Adipose tissue (tissue), 3 donors: ENCODE measurements around the gene FAM83G. TPM values are rescaled to one million over a fixed set of nuclear protein-coding genes. Genes with fewer than 3 reads are reported as not detected.
"Not testable (repeated sequence)": the region's sequence is repeated elsewhere in the genome, so short reads cannot be mapped to it uniquely, and the experiment has no call there.

ENCODE experiments used
- H3K27ac ChIP-seq: one replicate; pipeline ENCODE4 v1.5.1; 2013; ENCODE audit warnings: low read depth, low read length
- WGBS, 3 donors: extraction: QIAGEN DNeasy Blood & Tissue Kit; methylation state at CpG; one replicate each; pipeline ENCODE4 v1.1.7; 2013; 5-methylcytosine and 5-hydroxymethylcytosine counted together
- polyA plus RNA-seq, 3 donors: library from polyadenylated mRNA; stranded (reverse); fragments of 200-250 nt; gene quantifications; one replicate each; pipeline ENCODE4 v1.2.3, GENCODE V29; 2013
- donor health status: healthy with polysubstance abuse.
- donor health status: Bipolar disorder and iron deficiency.
- donor health status: healthy.

The FAM83G gene
- polyA plus RNA-seq, 3 donors: 0.90 to 5.8 (median 4.9) TPM

DNA sequence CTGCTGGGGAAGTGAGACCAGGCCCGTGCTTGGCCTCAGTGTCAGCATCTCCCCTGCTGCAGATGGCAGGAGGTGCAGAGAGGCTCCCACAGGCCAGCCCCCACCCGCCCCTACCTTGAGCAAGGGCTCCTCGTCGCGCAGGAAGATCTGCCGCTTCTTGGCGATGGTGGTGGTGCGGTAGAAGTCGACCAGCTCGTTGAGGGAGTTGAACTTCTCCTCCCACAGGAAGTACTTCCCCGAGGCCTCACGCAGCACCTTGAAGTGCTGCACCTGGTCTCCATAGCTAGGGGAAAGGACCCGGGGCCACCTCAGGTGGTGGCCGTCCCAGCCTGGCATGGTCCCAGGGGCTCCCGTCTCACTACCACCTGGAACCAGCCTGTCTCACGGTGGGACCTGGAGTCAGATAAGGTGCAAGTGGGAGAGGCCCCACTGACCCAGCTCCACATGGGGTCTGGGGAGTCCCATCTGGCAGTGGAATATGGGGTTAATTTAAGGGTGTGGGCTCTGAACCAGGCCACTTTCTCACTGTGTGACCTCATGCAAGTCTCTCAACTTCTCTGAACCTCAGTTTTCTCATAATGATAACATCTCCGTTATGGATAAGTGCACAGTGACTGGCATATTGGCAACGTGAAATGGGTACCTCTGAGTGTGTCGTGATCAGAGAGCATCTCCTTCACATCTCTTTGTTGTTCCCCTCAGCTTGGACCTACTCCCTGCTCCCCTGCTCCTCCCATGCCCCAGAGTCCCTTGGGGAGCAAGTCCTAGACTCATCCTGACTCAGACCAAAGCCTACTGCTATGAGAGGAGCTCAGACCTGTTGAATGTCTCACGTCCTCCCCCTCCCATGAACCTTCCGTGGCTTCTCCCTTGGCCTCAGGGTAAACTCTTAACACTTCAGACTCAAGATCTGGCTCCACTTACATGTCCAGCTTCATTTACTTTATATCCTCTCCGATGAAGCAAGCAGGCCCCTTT lies 19.8 kb upstream of the FAM83G start:
- no peak overlapping the region for H3K27ac ChIP-seq
- WGBS, 3 donors: 77 to 85% (median 85%) methylated on average over 17 to 22 of the region's 22 CpGs

DNA sequence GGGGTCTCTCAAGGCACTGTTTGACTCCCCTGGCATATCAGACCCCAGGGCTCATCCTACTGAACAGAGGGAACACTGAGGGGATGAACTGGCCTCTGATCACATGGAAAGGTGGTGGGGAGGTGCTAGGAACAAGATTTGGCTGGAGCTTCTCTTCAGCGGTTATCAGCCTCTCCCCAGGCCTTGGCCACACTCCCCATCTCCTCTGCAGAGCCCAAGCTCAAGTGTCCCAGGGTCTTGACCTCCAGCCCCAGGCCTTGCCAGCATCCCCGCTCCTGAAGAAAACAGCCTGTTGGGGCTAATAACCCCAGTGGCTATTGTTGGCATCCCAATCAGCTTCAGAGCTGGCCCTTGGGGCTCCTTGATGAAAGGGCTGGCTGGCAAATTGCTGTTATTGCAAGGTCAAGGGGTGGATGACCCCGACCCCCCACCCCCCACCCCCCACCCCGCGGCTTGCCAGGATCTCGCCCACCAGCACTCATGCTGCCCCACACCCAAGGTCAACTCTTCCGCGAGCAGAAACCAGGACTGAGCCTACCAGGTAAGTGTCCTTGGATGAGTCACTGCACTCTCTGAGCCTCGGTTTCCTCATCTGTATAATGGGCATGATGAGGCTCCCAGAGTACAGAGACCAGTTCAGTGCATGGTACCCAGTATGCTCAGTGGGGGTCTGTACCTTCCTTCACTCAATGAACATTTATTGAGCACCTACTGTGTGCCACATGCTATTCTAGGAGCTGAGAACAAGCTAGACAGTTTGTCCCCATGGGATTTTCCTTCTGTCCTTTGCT lies 18.8 kb upstream of the FAM83G start:
- H3K27ac ChIP-seq: no peak overlapping the region
- WGBS, 3 donors: 62 to 90% (median 80%) methylated on average over 9 of the region's 9 CpGs

DNA sequence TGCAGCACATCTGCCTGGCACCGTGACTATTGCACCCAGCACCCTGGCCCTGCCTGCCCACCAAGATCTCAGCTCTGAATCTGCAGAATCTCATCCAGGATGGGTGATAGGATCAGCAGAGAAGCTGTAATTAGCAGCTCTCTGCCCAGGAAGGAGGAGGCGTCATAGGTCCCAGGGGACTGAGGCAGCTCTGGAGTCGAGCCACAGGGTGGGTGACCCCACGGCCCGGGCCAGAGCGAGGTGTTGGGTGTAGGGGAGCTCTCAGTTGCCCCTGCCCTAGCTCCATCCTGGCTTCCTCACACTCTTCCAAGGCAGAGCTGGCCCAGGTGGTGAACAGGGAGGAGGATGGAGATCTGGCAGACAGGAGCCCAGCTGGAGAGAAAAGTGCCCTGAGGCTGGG lies 18.2 kb upstream of the FAM83G start:
- 74 to 91% (median 77%) methylated on average over 6 of the region's 6 CpGs for WGBS, 3 donors
- H3K27ac ChIP-seq: no peak overlapping the region

DNA sequence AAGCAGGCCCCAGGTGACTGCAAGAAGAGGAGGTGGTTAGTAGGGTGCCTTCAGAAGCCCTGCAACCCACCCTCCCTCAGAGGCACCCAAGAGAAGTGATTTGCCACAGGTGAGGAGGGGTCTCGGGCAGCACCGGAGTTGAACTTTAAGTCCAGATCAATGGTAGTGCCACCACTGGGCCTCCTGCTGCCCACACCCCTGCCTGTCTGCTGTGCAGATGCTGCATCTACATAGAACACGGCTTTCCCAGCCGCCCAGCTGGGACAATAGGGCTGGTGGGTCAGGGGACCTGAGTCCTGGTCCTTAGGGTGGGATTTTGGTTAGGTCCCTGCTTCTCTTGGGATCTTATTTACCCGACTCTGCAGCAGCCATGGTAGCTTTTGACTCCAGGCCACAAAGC lies 17.6 kb upstream of the FAM83G start:
- no peak overlapping the region for H3K27ac ChIP-seq
- 90 to 99% (median 94%) methylated on average over 5 of the region's 5 CpGs for WGBS, 3 donors

DNA sequence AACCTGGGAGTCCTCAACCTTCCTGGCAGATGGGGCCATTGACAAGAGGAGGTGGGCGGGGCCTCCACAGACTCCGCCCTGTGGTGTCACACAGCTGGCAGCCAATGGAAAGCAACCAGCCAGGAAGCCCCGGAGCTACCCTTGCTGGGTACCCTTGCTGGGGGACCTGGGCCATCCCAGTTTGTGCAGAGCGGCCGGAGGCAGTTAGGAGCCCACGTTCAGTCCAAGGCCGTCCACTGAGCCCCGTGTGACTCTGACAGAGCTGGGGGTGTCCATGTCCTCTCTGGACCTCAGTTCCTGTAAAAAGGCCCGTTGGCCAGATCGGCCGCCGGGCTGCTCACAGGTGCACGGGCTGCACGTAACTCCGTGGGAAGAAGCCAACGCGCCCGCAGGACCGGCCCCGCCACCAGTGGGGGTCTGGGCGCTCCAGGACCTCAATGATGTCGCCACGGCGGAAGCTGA lies 17.1 kb upstream of the FAM83G start:
- H3K27ac ChIP-seq: no peak overlapping the region
- 92 to 96% (median 94%) methylated on average over 22 to 24 of the region's 24 CpGs for WGBS, 3 donors

DNA sequence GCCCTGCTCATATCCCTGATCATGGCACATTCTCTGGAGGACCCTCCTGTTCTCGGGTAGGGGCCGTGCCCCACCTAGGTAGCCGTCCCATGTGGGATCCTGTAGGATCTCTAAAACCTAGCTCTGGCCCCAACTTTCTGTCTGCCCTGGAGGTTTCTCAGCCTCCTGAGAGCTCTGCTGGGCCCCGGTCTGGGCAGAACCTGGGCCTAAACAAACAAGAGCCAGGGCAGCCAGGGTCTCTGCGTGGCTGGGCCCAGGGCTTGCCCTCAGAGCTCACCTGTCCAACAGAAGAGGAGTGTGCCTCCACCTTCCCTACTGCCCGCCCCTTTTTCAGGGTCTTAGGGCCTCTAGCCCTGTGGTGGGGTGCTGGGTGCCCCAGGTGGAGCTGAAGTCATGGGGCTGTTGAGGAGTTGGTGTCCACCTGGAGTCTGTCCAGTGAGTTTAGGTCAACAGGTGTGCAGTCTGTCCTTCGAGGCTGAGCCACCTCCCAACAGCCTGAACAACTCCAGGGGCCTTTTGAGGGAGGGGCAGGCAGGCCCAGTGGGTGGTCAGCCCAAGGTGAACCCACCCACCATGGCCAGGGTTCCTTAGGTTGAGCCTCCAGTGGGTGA lies 16.6 kb upstream of the FAM83G start:
- WGBS, 3 donors: 86 to 91% (median 91%) methylated on average over 7 of the region's 7 CpGs
- not testable (repeated sequence) for H3K27ac ChIP-seq

DNA sequence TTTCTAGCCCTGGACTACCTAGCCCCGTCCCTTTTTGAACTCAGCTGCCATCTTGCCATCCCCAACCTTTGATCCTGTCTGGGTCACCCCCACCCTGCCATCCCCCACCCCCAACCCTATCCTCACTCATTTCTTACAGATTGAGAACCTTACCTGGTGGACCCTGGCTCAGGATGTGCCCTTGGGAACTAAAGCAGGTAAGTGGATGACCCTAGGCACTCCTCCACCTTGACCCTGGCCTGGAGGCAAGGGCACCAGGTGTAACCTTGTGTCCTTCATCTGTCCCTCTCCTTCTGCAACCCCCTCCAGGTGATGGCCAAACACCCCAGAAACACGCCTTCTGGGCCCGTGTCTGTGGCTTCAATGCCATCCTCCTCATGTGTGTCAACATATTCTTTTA lies 15.5 kb upstream of the FAM83G start:
- H3K27ac ChIP-seq: no peak overlapping the region
- WGBS, 3 donors: 89 to 96% (median 90%) methylated on average over 3 of the region's 3 CpGs

DNA sequence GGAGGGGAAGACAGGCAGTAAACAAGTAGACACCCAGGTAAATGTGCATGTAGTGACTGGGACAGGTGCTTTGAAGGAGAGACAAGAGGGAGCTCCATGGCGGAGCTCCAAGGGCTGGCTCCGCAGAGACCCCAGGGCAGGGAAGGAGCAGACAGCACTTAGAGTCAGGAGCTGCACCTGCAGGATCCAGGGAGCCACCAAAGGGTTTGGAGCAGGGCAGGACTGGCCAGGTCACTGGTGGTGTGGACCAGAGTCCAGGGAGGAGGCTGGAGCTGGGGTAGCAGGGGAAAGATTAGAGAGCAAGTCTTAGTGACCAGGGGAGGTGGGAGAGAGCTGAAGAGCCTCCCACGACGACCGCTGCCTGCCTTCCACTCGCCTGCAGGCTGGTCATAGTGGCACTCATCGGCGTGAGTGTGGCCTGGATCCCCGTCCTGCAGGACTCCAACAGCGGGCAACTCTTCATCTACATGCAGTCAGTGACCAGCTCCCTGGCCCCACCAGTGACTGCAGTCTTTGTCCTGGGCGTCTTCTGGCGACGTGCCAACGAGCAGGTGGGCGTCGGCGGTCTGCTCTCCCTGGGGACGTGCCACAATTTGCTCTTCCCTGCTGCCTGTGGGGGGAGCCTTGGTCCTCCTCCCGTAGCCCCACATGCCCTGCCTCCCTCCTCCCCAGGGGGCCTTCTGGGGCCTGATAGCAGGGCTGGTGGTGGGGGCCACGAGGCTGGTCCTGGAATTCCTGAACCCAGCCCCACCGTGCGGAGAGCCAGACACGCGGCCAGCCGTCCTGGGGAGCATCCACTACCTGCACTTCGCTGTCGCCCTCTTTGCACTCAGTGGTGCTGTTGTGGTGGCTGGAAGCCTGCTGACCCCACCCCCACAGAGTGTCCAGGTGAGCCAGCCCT lies 14.7 kb upstream of the FAM83G start:
- no peak overlapping the region for H3K27ac ChIP-seq
- WGBS, 3 donors: 60 to 62% (median 61%) methylated on average over 26 to 27 of the region's 27 CpGs

DNA sequence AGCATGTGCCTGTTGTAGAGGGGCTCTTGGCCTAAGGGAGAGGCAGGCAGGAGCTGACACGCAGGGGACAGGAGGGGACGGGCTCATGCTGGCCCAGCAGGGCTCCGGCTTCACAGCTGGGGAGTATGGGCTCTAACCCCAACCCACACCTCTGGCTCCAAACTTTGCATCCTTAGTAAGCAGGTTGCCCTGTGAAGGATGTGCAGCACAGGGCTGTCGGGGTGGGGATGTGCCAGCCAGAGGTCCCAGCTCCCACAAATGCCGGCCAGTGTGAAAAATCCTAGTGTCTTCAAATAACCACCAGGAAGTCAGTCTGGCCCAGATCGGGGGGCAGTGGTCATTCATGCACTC lies 14.0 kb upstream of the FAM83G start:
- 81 to 83% (median 82%) methylated on average over 6 of the region's 6 CpGs for WGBS, 3 donors
- no peak overlapping the region for H3K27ac ChIP-seq

DNA sequence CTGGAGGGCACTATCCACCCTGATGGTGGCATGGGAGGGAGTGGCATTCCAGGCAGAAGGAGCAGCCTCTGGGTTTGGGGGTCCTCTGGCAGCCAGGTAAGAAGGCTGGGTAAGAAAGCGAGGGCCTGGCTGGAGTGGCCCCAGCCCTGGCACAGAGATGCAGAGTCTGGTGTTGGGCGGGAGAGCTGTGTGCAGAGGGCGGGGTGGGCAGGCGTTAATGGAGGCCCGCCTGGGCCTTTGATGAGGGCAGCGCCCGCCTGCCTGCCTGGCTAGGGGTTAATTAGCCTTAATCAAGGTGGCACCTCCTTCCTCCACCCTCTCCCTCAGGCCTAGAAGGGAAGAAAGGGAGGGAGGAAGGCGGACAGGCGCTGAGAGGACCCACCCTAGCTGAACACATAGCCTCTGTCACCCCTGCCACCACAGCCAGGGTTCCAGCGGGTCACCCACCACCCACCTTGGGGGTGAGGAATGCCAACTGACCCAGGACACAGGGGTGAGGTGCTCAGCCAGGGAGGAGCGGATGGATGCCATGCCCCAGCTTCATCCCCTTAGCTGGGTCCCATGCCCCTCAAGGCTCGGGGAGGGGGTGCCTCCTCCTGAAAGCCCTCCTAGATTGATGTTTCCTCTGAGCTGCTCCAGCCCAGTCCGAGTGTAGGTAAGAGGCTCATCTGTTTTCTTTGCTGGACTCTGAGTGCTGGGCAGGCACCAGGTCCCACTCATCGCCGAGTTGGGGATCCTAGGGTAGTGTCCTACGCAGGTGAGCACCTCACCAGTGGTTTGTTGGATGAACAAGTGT lies 13.4 kb upstream of the FAM83G start:
- no peak overlapping the region for H3K27ac ChIP-seq
- WGBS, 3 donors: 76 to 87% (median 79%) methylated on average over 15 to 16 of the region's 16 CpGs

DNA sequence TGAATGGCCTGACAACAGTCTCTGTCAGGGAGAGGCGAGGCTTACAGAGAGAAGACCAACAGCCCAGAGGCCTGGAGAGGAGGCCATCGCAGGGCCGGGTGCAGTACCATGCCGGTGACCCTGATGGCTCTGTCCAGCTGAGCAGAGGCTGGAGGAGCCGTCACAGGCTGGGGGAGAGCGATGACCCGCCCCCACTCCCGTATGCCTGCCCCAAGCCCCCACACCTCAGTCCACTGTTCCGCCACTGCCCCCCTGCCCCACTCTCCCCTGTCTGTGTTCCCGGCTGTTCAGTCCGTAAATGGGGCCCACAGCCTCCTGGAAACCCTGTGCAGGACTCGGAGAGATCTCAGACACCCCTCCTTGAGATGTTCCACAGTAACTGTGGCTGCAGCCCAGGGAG lies 12.8 kb upstream of the FAM83G start:
- no peak overlapping the region for H3K27ac ChIP-seq
- WGBS, 3 donors: 69 to 82% (median 81%) methylated on average over 10 to 12 of the region's 12 CpGs

DNA sequence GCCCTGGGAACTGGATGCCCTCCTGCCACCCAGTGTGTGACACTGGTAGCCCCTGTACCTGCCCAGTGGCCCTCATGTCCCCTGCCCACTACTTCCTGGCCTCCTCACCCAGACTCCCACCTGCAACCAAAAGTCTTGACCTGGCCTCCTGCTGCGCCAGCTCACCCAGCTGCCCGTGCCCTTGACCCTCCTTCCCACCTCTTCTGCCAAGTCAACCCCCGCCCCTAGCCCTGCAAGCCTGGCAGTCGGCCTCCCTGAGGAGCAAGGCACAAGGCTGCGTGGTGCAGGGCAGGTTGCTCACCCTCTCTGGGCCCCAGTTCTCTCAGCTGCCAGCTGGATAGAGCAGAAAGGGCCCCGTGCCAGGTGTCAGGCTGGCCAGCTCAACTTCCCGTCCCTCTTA lies 12.3 kb upstream of the FAM83G start:
- no peak overlapping the region for H3K27ac ChIP-seq
- 65 to 79% (median 65%) methylated on average over 7 of the region's 7 CpGs for WGBS, 3 donors

DNA sequence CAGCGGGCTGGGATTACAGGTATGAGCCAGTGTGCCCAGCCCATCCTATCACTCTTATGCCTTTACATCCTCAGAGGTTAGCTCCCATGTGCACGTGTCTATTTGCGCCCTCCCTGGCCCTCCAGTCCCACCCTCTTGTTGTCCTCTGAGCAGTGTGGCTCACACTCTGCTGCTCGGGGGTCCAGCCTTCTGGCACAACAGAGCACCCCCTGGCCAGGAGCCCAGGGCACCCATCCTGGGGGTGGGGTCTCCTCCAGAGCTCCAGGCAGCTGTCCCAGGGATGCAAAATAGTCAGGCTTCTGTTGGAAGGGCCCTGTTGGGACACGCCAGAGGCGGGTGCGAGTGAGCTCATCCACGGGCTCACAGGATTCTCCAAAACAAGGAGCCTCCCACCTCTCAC lies 11.7 kb upstream of the FAM83G start:
- 84 to 91% (median 88%) methylated on average over 6 to 8 of the region's 8 CpGs for WGBS, 3 donors
- no peak overlapping the region for H3K27ac ChIP-seq

DNA sequence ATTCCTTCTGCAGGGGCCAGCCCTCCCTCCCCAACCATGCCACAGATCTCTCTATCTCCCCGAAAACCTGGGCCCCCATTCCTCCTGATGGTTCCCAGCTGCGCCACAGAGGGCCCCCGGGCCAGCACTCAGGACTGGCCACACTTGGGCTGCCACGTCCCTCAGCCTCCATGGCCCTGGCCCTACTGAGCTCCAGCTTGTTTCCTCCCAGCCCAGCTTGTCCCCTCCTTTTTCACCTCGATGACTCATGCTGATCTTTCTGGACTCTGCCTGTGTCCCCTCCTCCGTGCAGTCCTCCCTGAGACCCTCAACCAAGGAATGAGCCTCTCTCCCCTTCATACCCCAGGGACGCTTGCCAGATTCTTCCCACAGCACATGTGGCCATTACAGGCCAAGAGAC lies 10.9 kb upstream of the FAM83G start:
- no peak overlapping the region for H3K27ac ChIP-seq
- WGBS, 3 donors: 81 to 83% (median 82%) methylated on average over 7 of the region's 7 CpGs

DNA sequence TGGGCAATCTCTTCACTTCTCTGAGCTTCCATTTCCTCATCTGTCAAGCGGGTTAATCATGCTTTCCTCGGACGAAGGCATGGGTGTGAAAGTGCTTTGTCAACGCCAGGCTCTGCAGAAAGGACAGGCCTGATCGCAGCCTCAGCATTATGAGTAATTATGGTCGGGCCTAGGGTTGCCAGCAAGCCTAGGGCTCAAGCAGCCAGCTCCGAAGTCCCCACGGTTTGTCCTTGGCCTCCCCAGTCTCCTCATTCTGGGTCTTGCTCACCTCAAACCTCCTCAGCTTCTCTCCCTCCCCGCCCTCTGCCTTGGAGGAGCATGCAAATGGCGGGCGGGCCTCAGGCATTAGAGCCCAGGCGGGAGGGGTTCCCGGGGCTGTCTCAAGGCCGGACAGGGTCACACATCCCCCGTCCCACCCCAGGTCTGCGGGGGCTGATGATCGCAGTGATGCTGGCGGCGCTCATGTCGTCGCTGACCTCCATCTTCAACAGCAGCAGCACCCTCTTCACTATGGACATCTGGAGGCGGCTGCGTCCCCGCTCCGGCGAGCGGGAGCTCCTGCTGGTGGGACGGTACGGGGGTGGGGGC lies 10.2 kb upstream of the FAM83G start:
- WGBS, 3 donors: 78 to 82% (median 81%) methylated on average over 29 of the region's 29 CpGs
- H3K27ac ChIP-seq: no peak overlapping the region

DNA sequence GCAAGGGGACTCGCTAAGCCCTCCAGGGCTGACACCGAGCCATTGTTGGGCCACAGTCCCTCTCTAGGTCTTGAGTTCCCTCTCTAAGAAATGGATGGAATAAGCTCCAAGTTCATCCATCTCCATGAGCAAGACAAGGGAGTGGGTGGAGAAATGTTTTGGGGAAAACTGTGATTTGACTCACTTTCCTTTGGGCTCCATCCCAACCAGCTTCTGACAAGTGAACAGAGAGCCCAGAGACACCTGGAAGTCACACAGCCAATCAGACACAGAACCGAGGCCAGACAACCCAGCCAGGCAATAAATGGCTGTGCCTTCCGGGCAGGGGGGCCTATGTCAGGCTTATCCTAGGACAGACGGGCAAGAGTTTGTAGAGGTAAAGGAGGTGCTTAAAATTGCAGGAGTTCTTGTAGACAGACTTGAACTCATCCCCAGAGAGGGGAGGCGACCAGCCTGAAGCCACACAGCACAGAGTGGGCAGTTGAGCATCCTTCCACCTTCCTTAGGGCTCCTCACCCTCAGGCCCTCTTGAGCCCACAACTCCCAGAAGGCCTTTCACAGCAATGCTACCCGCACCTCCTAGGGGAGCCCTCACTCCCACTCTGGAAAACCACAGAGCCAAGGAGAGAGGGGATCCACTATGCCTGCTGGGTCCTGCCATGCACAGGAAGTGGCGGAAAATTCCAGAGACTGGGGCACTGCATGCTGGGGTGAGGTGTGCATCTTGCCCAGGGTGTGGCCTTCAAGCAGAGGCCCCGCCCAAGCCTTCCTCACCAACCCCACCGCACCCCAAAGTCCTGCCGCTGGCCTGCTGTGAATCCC lies 9.5 kb upstream of the FAM83G start:
- 88 to 95% (median 92%) methylated on average over 11 of the region's 11 CpGs for WGBS, 3 donors

More for the DNA sequence above, 9.5 kb upstream of the FAM83G start:
- H3K27ac ChIP-seq: no peak overlapping the region
